Measurements from ENCODE around the gene KRT32.

DNA sequence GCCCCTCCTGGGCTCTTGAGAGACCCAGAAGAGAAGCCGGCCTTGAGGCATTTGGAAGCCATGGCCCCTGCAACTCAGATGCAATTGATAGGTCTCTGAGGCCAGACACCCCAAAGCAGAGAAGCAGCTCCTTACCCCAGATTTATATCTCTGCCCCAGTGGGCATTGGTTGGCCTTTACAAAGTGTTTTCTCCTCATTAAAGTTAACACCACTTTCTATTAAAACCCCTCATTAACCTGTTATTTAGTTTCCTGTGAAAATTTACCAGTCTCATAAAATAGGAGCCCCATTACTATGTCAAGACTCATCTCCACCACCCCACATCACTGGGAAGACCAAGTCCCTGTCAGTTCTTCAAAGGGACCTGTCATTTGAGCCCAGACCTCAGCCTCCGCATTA lies 13.8 kb upstream of the KRT32 start, which contains the start of gene KRT35:
- TF ChIP-seq, protein P1, sequence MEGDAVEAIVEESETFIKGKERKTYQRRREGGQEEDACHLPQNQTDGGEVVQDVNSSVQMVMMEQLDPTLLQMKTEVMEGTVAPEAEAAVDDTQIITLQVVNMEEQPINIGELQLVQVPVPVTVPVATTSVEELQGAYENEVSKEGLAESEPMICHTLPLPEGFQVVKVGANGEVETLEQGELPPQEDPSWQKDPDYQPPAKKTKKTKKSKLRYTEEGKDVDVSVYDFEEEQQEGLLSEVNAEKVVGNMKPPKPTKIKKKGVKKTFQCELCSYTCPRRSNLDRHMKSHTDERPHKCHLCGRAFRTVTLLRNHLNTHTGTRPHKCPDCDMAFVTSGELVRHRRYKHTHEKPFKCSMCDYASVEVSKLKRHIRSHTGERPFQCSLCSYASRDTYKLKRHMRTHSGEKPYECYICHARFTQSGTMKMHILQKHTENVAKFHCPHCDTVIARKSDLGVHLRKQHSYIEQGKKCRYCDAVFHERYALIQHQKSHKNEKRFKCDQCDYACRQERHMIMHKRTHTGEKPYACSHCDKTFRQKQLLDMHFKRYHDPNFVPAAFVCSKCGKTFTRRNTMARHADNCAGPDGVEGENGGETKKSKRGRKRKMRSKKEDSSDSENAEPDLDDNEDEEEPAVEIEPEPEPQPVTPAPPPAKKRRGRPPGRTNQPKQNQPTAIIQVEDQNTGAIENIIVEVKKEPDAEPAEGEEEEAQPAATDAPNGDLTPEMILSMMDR (conservative IDR thresholded peaks at IDR 0.05; ENCODE audit: low read length): no peak
- TF ChIP-seq EZH2phosphoT487 (IDR thresholded peaks at IDR 0.05; ENCODE audit: borderline replicate concordance, low read depth, low read length): no peak
